Measurements from ENCODE around the gene CACNB2.

DNA sequence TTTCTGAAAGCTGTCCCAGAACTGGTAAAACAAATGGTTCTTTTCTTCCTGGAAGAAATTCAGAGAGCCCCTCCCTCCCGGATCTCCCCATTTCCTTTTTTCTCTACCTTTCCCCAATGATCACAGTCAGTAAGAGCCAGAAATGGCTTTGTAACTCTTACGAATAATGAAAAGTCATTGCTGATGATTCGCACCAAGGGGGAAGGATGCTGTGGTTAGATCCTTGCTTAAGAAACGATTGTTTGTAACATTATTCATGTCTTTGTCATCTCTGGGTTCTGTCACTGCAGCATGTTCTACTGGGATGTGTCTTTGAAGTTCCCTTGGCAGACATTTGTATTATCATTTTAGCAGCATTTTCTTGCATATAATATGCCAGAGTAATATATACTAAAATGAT, 138.9 kb downstream of the CACNB2 start:
- TF ChIP-seq, protein P1, sequence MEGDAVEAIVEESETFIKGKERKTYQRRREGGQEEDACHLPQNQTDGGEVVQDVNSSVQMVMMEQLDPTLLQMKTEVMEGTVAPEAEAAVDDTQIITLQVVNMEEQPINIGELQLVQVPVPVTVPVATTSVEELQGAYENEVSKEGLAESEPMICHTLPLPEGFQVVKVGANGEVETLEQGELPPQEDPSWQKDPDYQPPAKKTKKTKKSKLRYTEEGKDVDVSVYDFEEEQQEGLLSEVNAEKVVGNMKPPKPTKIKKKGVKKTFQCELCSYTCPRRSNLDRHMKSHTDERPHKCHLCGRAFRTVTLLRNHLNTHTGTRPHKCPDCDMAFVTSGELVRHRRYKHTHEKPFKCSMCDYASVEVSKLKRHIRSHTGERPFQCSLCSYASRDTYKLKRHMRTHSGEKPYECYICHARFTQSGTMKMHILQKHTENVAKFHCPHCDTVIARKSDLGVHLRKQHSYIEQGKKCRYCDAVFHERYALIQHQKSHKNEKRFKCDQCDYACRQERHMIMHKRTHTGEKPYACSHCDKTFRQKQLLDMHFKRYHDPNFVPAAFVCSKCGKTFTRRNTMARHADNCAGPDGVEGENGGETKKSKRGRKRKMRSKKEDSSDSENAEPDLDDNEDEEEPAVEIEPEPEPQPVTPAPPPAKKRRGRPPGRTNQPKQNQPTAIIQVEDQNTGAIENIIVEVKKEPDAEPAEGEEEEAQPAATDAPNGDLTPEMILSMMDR (IDR thresholded peaks at IDR 0.05; ENCODE audit: low read depth, low read length): no peak
- TF ChIP-seq EZH2phosphoT487 (IDR thresholded peaks at IDR 0.05; ENCODE audit: low read depth): no peak
